GDM1 (cell line): ENCODE measurements around the gene CLCNKA.
A peak's percentile ranks its signal among the peaks of the same experiment; 100 is the strongest.

ENCODE experiments used
- DNase-seq: peaks from one replicate; lab custom pipeline; 2025; lab: John Stamatoyannopoulos, UW

CLCNKA gene

DNA sequence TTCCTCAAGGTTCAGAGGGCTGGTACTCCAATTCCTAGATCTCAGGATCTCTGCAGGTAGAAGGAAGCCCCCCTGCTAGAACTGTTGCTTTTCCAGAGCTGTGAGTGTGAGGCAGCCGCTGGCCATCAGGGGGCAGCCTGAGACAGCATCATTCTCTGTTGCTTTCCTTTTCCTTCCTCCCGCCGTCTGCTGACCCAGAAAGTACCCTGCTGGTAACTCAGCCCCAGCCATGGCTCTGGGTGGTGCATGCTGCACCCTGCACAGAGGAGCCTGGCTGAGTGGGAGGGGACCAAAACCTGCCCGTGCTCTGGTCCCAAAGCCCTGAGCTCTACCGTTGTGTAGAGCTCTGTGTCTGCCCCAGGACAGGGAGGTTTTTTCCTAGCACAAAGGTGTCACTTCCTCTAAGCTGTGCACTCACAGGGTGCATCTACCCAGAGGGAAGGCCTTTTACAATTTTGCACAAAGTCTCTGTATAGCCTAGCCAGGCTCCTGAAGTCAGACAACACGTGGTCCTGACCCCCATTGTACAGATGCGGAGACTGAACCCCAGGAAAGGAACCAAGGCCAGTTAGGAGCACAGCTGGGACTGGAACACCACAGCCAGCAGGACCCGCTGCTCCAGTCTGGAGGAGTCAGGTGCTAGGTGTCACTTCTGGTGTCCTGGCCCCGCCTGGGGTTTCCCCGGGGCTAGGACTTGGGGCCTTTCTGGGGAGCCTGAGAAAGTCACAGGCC is 57.3 kb downstream of the CLCNKA start:
- DNase-seq = peak; percentile 45

DNA sequence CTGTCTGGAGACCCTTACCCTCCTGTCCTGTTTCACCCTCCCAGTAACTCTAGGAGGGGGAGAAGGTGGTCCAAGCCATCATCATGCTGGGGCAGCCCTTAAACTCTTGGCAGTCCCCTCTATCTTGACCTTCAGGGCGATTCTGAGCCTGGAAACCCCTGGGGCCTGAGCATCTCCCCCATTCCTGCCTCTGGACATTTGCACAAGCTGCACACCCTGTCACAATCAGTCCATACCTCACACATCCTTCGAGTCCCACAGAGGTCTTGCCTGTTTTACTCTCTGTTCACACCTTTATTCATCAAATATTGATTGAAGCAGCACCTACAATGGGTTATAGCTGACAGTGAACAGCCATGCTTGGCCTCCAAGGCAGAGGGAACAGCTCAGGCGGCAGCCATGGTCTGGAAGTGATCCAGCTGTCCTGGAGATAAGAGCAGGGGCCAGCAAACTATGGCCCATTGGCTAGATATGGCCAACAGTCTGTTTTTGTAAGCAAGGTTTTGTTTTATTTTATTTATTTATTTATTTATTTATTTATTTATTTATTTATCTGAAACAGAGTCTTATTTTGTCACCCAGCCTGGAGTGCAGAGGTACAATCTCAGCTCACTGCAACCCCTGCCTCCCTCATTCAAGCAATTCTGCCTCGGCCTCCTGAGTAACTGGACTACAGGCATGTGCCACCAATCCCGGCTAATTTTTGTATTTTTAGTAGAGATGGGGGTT is 58.8 kb downstream of the CLCNKA start:
- DNase-seq = no peak

DNA sequence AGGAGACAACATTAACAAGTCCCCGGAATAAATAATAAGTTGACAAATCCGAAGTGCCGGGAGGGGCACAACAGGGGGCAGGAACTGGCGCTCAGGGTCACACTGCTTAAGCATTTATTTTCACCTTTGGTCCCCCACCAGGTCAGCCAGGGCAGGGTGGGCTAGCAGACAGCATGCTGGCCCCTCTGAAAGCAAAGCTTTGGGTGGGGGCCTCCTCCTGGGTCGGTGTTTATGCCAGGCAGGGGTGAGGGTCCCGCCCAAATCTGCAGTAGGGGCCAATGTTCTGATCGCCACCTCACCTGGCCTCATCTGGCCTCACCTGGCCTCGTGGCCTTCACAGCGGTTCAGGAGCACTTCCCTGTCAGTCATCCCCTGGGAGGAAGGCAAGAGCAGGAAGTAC is 59.8 kb downstream of the CLCNKA start:
- no peak for DNase-seq

DNA sequence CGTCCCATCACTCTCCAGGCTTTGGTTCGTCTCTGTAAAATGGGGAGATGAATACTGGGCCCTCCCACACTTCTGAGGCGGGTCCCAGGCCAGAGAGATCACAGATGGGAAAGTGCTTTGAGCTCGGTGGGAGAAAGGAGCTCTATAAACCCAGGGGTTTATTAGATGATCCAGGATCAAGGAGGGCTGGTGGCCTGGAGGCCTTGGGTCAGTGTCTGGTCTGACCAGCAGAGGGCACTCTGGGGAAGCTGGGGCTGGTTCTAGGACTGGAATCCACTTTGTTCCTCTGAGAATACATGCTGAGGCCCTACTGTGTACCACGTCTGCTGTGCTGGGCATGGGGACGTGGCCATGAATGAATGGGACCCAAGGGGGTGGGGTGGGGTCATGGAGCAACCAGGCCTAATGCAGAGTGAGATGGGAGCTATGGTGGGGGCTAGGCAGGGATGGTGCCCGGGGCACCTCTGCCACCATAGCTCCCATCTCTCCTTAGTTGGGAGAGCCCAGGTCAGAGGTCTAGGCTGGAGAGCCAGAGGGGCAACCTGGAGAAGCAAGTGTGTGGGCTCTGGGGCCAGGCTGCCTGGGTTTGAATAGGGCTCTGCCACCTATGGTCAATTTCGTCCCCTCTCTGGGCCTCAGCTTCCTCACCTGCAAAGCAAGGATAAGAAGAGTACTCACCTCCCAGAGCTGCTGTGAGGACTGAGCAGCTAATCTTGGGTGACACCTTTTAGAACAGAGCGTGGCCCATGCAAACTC is 60.6 kb downstream of the CLCNKA start:
- DNase-seq = peak; percentile 52

DNA sequence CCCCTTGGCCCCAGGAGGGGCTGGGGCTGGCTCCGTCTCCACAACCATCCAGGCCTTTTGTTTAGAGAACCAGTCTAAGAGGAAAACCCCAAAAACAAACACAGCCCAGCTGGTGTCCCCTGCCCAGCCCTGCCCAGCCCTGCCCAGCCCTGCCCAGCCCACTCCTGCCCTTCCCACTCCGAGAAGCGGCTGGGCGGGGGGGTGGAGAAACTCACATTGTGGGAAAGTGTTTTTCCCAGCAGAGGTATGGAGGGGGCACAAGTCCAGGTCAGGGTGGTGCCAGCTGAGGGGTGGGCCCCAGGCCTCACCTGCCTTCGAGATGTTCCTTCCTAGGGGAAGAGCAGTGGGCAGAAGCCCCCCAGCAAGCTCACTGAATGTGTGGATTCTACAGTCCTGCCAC is 61.6 kb downstream of the CLCNKA start:
- DNase-seq = no peak
